GM23248 (cell line): ENCODE data around the gene PLEKHA1. TPM values are rescaled to one million over a fixed set of nuclear protein-coding genes. Genes with fewer than 3 reads are reported as not detected.

ENCODE experiments used
- DNase-seq: peaks from one replicate; pipeline ENCODE4 v3.0.0-alpha.2; 2015
- H2AFZ ChIP-seq: fragments of 200-600 bp; sonication (generic); 2 replicates; pipeline ENCODE4 v1.6.1; 2016; ENCODE audit warnings: antibody characterized with exemption
- H3F3A ChIP-seq: fragments of 200-600 bp; sonication (generic); 2 replicates; pipeline ENCODE4 v1.6.1; 2016; ENCODE audit warnings: mild to moderate bottlenecking, antibody characterized with exemption, mixed run types; ENCODE audit not compliant: insufficient read depth
- H3K27ac ChIP-seq: fragments of 200-600 bp; sonication (generic); 2 replicates; pipeline ENCODE4 v1.5.1; 2016; ENCODE audit warnings: mild to moderate bottlenecking
- H3K27me3 ChIP-seq: fragments of 200-600 bp; sonication (generic); replicated peaks from 2 replicates; pipeline ENCODE4 v1.6.1; 2016; ENCODE audit warnings: mild to moderate bottlenecking; ENCODE audit not compliant: insufficient read depth
- H3K36me3 ChIP-seq: fragments of 200-600 bp; sonication (generic); 2 replicates; pipeline ENCODE4 v1.6.1; 2016; ENCODE audit warnings: low read depth, mild to moderate bottlenecking
- H3K4me1 ChIP-seq: fragments of 200-600 bp; sonication (generic); 2 replicates; pipeline ENCODE4 v1.6.1; 2016; ENCODE audit warnings: mild to moderate bottlenecking; ENCODE audit not compliant: insufficient read depth
- H3K4me2 ChIP-seq: fragments of 200-600 bp; sonication (generic); one replicate; pipeline ENCODE4 v1.6.1; 2016; ENCODE audit warnings: mild to moderate bottlenecking; ENCODE audit not compliant: unreplicated experiment
- H3K4me3 ChIP-seq: fragments of 200-600 bp; sonication (generic); 2 replicates; pipeline ENCODE4 v1.5.1; 2016; ENCODE audit warnings: mild to moderate bottlenecking
- H3K79me2 ChIP-seq: fragments of 200-600 bp; sonication (generic); 2 replicates; pipeline ENCODE4 v1.6.1; 2016; ENCODE audit warnings: mild to moderate bottlenecking; ENCODE audit not compliant: insufficient read depth
- H3K9ac ChIP-seq: fragments of 200-600 bp; sonication (generic); 2 replicates; pipeline ENCODE4 v1.6.1; 2016; ENCODE audit warnings: mild to moderate bottlenecking
- H3K9me2 ChIP-seq: fragments of 200-600 bp; sonication (generic); 2 replicates; pipeline ENCODE4 v1.6.1; 2016; ENCODE audit warnings: mixed run types, mild to moderate bottlenecking, moderate library complexity; ENCODE audit not compliant: insufficient read depth
- H3K9me3 ChIP-seq: fragments of 200-600 bp; sonication (generic); one replicate; pipeline ENCODE4 v1.6.1; 2017; ENCODE audit warnings: low read depth
- H4K20me1 ChIP-seq: fragments of 200-600 bp; sonication (generic); 2 replicates; pipeline ENCODE4 v1.6.0; 2016; ENCODE audit not compliant: insufficient read depth
- EZH2 ChIP-seq: fragments of 200-600 bp; sonication (generic); IDR thresholded peaks from 2 replicates; pipeline ENCODE4 v1.6.1; 2018; ENCODE audit warnings: antibody characterized with exemption, mild to moderate bottlenecking; ENCODE audit not compliant: insufficient read depth, poor library complexity, severe bottlenecking
- EZH2phosphoT487 ChIP-seq: fragments of 200-600 bp; sonication (generic); IDR thresholded peaks from 2 replicates; pipeline ENCODE4 v1.6.1; 2018; ENCODE audit warnings: antibody characterized with exemption, moderate library complexity, mild to moderate bottlenecking, low read depth; ENCODE audit not compliant: insufficient read depth
- WGBS, 2 experiments: methylation state at CpG; one replicate each; pipeline ENCODE4 v1.1.6; 2015 to 2017; ENCODE audit warnings: low lambda C conversion rate in 2 of 2, low coverage in 1 of 2; ENCODE audit errors: missing lambda C conversion rate in 2 of 2; 5-methylcytosine and 5-hydroxymethylcytosine counted together
- in situ Hi-C: fragments of 300-500 bp; cut with MboI; formaldehyde crosslinking; loops from 2 replicates; pipeline ENCODE4 v1.15.0; 2020
- polyA plus RNA-seq: library from polyadenylated mRNA; unstranded; fragments of >200 nt; fragmentation: Nextera tagmentation; extraction: Ambion mirVana; gene quantifications from 2 replicates; pipeline ENCODE4 v1.2.1, GENCODE V29; 2016
- total RNA-seq: library from RNA; depleted of rRNA; stranded (reverse); fragments of >200 nt; shearing (Covaris generic); gene quantifications from 2 replicates; pipeline ENCODE4 v1.2.3, GENCODE V29; 2014

Gene PLEKHA1
- total and polyA plus RNA-seq, 2 experiments from 2014 or later, result 28.7 to 41.0 TPM

GRCh38 chr10:122359621-122360020 lies 14.9 kb upstream of the PLEKHA1 start:
- Histone ChIP-seq H3K9ac (no peak overlapping the region), H3K79me2 (no peaks in the 10 kb centered on the region), H3K4me2 (no peak overlapping the region), H2AFZ (no peak overlapping the region), H3K9me2 (no peaks in the 10 kb centered on the region), H3K4me1 (no peaks in the 10 kb centered on the region), H3K9me3 (no peaks in the 10 kb centered on the region), H3K4me3 (no peak overlapping the region), H3K27ac (no peak overlapping the region), H3F3A (no peaks in the 10 kb centered on the region), H4K20me1 (no peaks in the 10 kb centered on the region), H3K27me3 (no peaks in the 10 kb centered on the region), H3K36me3 (no peaks in the 10 kb centered on the region)
- 28 to 43% methylated on average over 2 of the region's 2 CpGs for WGBS, 2 experiments
- no peak for DNase-seq
- no peak for TF ChIP-seq EZH2
- no peak for TF ChIP-seq EZH2phosphoT487
- in situ Hi-C loops, result no loop called here

GRCh38 chr10:122361046-122361445 lies 13.5 kb upstream of the PLEKHA1 start:
- Histone ChIP-seq H3K9ac (no peak overlapping the region), H3K4me2 (no peak overlapping the region), H3K9me3 (no peaks in the 10 kb centered on the region), H3K27ac (no peak overlapping the region), H3K4me3 (no peak overlapping the region), H3K79me2 (no peaks in the 10 kb centered on the region), H4K20me1 (no peaks in the 10 kb centered on the region), H2AFZ (no peak overlapping the region), H3K27me3 (no peaks in the 10 kb centered on the region), H3K4me1 (no peaks in the 10 kb centered on the region), H3F3A (no peaks in the 10 kb centered on the region), H3K36me3 (no peaks in the 10 kb centered on the region), H3K9me2 (no peaks in the 10 kb centered on the region)
- 86 to 91% methylated on average over 1 of the region's 1 CpG for WGBS, 2 experiments
- TF ChIP-seq EZH2phosphoT487, result no peak
- no peak for TF ChIP-seq EZH2
- in situ Hi-C loops, result no loop called here
- DNase-seq, result no peak

GRCh38 chr10:122362031-122362592 lies 12.4 kb upstream of the PLEKHA1 start:
- no peaks in the 10 kb centered on the region for H3K4me1 ChIP-seq
- H3F3A ChIP-seq, result no peaks in the 10 kb centered on the region
- no peaks in the 10 kb centered on the region for H3K36me3 ChIP-seq
- H3K4me2 ChIP-seq, result no peak overlapping the region
- WGBS, 2 experiments, result 74 to 77% methylated on average over 4 of the region's 4 CpGs
- TF ChIP-seq EZH2phosphoT487, result no peak
- no peak for TF ChIP-seq EZH2
- H3K4me3 ChIP-seq, result no peak overlapping the region
- no peak overlapping the region for H2AFZ ChIP-seq
- H3K9me2 ChIP-seq, result no peaks in the 10 kb centered on the region
- no peak overlapping the region for H3K9ac ChIP-seq
- no peak for DNase-seq
- in situ Hi-C loops, result no loop called here
- H3K27me3 ChIP-seq, result no peaks in the 10 kb centered on the region
- no peaks in the 10 kb centered on the region for H3K9me3 ChIP-seq
- no peaks in the 10 kb centered on the region for H4K20me1 ChIP-seq
- no peak overlapping the region for H3K27ac ChIP-seq
- H3K79me2 ChIP-seq, result no peaks in the 10 kb centered on the region

- in situ Hi-C loops, result no loop called here
- Histone ChIP-seq H3K9me3 (no peaks in the 10 kb centered on the region), H3K4me2 (no peak overlapping the region), H2AFZ (no peak overlapping the region), H3K9ac (no peak overlapping the region), H3F3A (no peaks in the 10 kb centered on the region), H4K20me1 (no peaks in the 10 kb centered on the region), H3K9me2 (no peaks in the 10 kb centered on the region), H3K27me3 (peaks cover 1% of the 10 kb centered on the region; the same call in 1 of the 2 replicates), H3K36me3 (no peaks in the 10 kb centered on the region), H3K4me1 (no peaks in the 10 kb centered on the region), H3K4me3 (no peak overlapping the region), H3K79me2 (no peaks in the 10 kb centered on the region), H3K27ac (no peak overlapping the region)
- peak; percentile 59 for DNase-seq
- TF ChIP-seq EZH2phosphoT487 (no peak), EZH2 (no peak)
- 45% methylated on average over 2 of the region's 2 CpGs for WGBS, 2 experiments
These were observed 11.9 kb upstream of the PLEKHA1 start for GRCh38 chr10:122362621-122363020.

GRCh38 chr10:122363311-122363710 lies 11.2 kb upstream of the PLEKHA1 start:
- 81 to 82% methylated on average over 2 of the region's 2 CpGs for WGBS, 2 experiments
- Histone ChIP-seq H3K9me2 (no peaks in the 10 kb centered on the region), H2AFZ (no peak overlapping the region), H3K36me3 (no peaks in the 10 kb centered on the region), H3K4me1 (no peaks in the 10 kb centered on the region), H3K4me3 (no peak overlapping the region), H4K20me1 (no peaks in the 10 kb centered on the region), H3K79me2 (no peaks in the 10 kb centered on the region), H3K9me3 (no peaks in the 10 kb centered on the region), H3K27me3 (peaks cover 8% of the 10 kb centered on the region; the same call in 1 of the 2 replicates), H3K27ac (no peak overlapping the region), H3F3A (no peaks in the 10 kb centered on the region), H3K9ac (no peak overlapping the region), H3K4me2 (no peak overlapping the region)
- TF ChIP-seq EZH2 (no peak), EZH2phosphoT487 (no peak)
- DNase-seq, result no peak
- in situ Hi-C loops, result no loop called here
